K562 (cell line): ENCODE measurements around the gene RNF152. TPM values are rescaled to one million over a fixed set of nuclear protein-coding genes. Genes with fewer than 3 reads are reported as not detected.

Source experiments
- ATAC-seq: fragments of 200-7000 bp; cut with Tn5 transposase; 3 replicates; pipeline ENCODE4 v1.9.1; 2020; ENCODE audit warnings: moderate library complexity
- BruUV-seq: library from RNA; stranded (reverse); fragments of 400-500 nt; replicated peaks from 2 replicates; lab custom pipeline; 2021; lab: Mats Ljungman, UMichigan
- CTCF ChIA-PET: fragments of 300-600 bp; formaldehyde crosslinking; extraction: SDS; loops from one replicate; lab custom pipeline; 2021; ENCODE audit warnings: low intra/inter-chr PET ratio; lab: Yijun Ruan, JAX
- POLR2A ChIA-PET: fragments of 300-600, 350-650 bp; sonication (Branson Sonifier 250); formaldehyde crosslinking; extraction: SDS; loops from one replicate; lab custom pipeline; 2021; ENCODE audit warnings: antibody characterized with exemption, inconsistent platforms; lab: Yijun Ruan, JAX
- DNase-seq, 4 experiments: peaks; one replicate each; pipeline versions ENCODE4 v3.0.0 to v3.0.0-alpha.2; 2011 to 2018; ENCODE audit warnings: low spot score in 3 of 4, mixed read lengths in 3 of 4; ENCODE audit errors: extremely low read depth in 1 of 4
- FAIRE-seq: peaks from 2 replicates; lab custom pipeline; 2011; peaks lifted over from hg19 to GRCh38; lab: Jason Lieb, UNC
- H2AFZ ChIP-seq: 2 replicates; pipeline ENCODE4 v1.6.0; 2011; ENCODE audit warnings: low read depth, low read length, control low read depth, inconsistent platforms
- H3K27ac ChIP-seq: fragments of 200-600 bp; 3 replicates; pipeline ENCODE4 v1.8.0; 2011; ENCODE audit warnings: low read depth, mild to moderate bottlenecking, control low read depth, inconsistent platforms, low read length, moderate library complexity, mixed read lengths; ENCODE audit errors: extremely low read depth
- H3K27me3 ChIP-seq, 2 experiments: fragments of 300-600 bp in 1 of 2; 2 replicates in 1 of 2; 3 replicates in 1 of 2; pipeline versions ENCODE4 v1.6.0 to v1.8.0; 2011; ENCODE audit warnings: inconsistent platforms in 2 of 2, low read length in 2 of 2, mild to moderate bottlenecking in 1 of 2, mixed read lengths in 1 of 2, moderate library complexity in 1 of 2; ENCODE audit not compliant: control insufficient read depth in 2 of 2, insufficient read depth in 2 of 2
- H3K36me3 ChIP-seq: fragments of 300-600 bp; 3 replicates; pipeline ENCODE4 v1.8.0; 2011; ENCODE audit warnings: mild to moderate bottlenecking, low read length, inconsistent platforms; ENCODE audit not compliant: control insufficient read depth, insufficient read depth
- H3K4me1 ChIP-seq, 2 experiments: fragments of 200-600 bp in 1 of 2; replicated peaks in 1 of 2; 2 replicates in 1 of 2; 3 replicates in 1 of 2; pipeline versions ENCODE4 v1.5.1 to v1.8.0; 2011; ENCODE audit warnings: inconsistent platforms in 2 of 2, low read length in 2 of 2, mild to moderate bottlenecking in 1 of 2, mixed read lengths in 1 of 2, moderate library complexity in 1 of 2; ENCODE audit not compliant: control insufficient read depth in 2 of 2, insufficient read depth in 2 of 2
- H3K4me2 ChIP-seq: 2 replicates; pipeline ENCODE4 v1.6.1; 2011; ENCODE audit warnings: low read length, control low read depth, inconsistent platforms, mixed read lengths; ENCODE audit not compliant: insufficient read depth
- H3K4me3 ChIP-seq: fragments of 200-600 bp; sonication (generic), shearing (Covaris generic); 2 replicates; pipeline ENCODE4 v1.5.1; 2016; ENCODE audit warnings: control low read depth, inconsistent platforms
- H3K79me2 ChIP-seq: fragments of 200-600 bp; 3 replicates; pipeline ENCODE4 v1.8.0; 2011; ENCODE audit warnings: low read length, inconsistent platforms; ENCODE audit not compliant: control insufficient read depth, insufficient read depth
- H3K9ac ChIP-seq, 2 experiments: 2 replicates each; pipeline versions ENCODE4 v1.6.0 to v1.6.1; 2011; ENCODE audit warnings: low read depth in 2 of 2, low read length in 2 of 2, control low read depth in 1 of 2, inconsistent platforms in 1 of 2, mild to moderate bottlenecking in 1 of 2, mixed read lengths in 1 of 2; ENCODE audit not compliant: insufficient read depth in 1 of 2
- H3K9me1 ChIP-seq: one replicate; pipeline ENCODE4 v1.6.0; 2011; ENCODE audit warnings: inconsistent platforms, mild to moderate bottlenecking, low read length, moderate library complexity; ENCODE audit not compliant: control insufficient read depth, insufficient read depth
- H3K9me3 ChIP-seq: replicated peaks from 2 replicates; pipeline ENCODE4 v1.5.1; 2011; ENCODE audit warnings: low read depth, low read length, inconsistent platforms; ENCODE audit not compliant: control insufficient read depth, insufficient read depth
- H4K20me1 ChIP-seq: replicated peaks from 2 replicates; pipeline ENCODE4 v1.6.1; 2011; ENCODE audit warnings: low read length, inconsistent platforms, mixed read lengths; ENCODE audit not compliant: control insufficient read depth, insufficient read depth
- BCOR ChIP-seq: fragments of 450-650 bp; IDR thresholded peaks from 2 replicates; pipeline ENCODE4 v1.6.1; 2016
- CBFA2T2 ChIP-seq: fragments of 450-650 bp; conservative IDR thresholded peaks from 2 replicates; pipeline ENCODE4 v1.6.1; 2017; ENCODE audit warnings: mild to moderate bottlenecking
- COPS2 ChIP-seq: fragments of 450-650 bp; conservative IDR thresholded peaks from 2 replicates; pipeline ENCODE4 v1.6.1; 2016; ENCODE audit warnings: mild to moderate bottlenecking, moderate library complexity
- FOXJ2 ChIP-seq: fragments of 200-800 bp; sonication (Bioruptor generic); IDR thresholded peaks from 2 replicates; pipeline ENCODE4 v1.6.1; 2016; ENCODE audit warnings: missing genetic modification characterization, missing compliant biosample characterization
- HMBOX1 ChIP-seq: sonication (generic); IDR thresholded peaks from 2 replicates; pipeline ENCODE4 v1.6.1; 2016
- HNRNPUL1 ChIP-seq: fragments of 200-400 bp; formaldehyde crosslinking; IDR thresholded peaks from 2 replicates; pipeline ENCODE4 v1.6.1; 2017; ENCODE audit warnings: low read length
- LCOR ChIP-seq: sonication (generic); formaldehyde crosslinking; IDR thresholded peaks from 2 replicates; pipeline ENCODE4 v1.8.0; 2022; ENCODE audit warnings: mild to moderate bottlenecking, missing genetic modification reagents
- NBN ChIP-seq: fragments of 450-650 bp; IDR thresholded peaks from 2 replicates; pipeline ENCODE4 v1.6.1; 2016; ENCODE audit warnings: low read depth, mild to moderate bottlenecking
- RBM15 ChIP-seq: fragments of 200-400 bp; formaldehyde crosslinking; IDR thresholded peaks from 2 replicates; pipeline ENCODE4 v1.6.1; 2018; ENCODE audit warnings: mild to moderate bottlenecking, low read length, moderate library complexity; ENCODE audit not compliant: insufficient read depth
- SPI1 ChIP-seq: IDR thresholded peaks from 2 replicates; pipeline ENCODE4 v1.6.1; 2011; ENCODE audit warnings: low read depth, low read length, control low read depth, borderline replicate concordance
- TEAD2 ChIP-seq: fragments of 450-650 bp; IDR thresholded peaks from 2 replicates; pipeline ENCODE4 v1.6.1; 2016; ENCODE audit warnings: missing genetic modification characterization, control low read depth, missing compliant biosample characterization
- THRB ChIP-seq: fragments of 450-650 bp; formaldehyde crosslinking; conservative IDR thresholded peaks from 2 replicates; pipeline ENCODE4 v1.4.0; 2022; ENCODE audit warnings: mild to moderate bottlenecking, missing genetic modification characterization
- VEZF1 ChIP-seq: fragments of 200-800 bp; sonication (Bioruptor generic); IDR thresholded peaks from 2 replicates; pipeline ENCODE4 v1.6.1; 2017; ENCODE audit warnings: missing genetic modification characterization, missing compliant biosample characterization
- ZFPM2 ChIP-seq: fragments of 250-450 bp; sonication (Bioruptor Pico); IDR thresholded peaks from 2 replicates; pipeline ENCODE4 v1.5.1; 2022; ENCODE audit warnings: mild to moderate bottlenecking
- ZNF699 ChIP-seq: fragments of 250-450 bp; sonication (Bioruptor Pico); IDR thresholded peaks from 2 replicates; pipeline ENCODE4 v1.8.0; 2021; ENCODE audit warnings: mild to moderate bottlenecking, moderate library complexity; ENCODE audit not compliant: insufficient replicate concordance
- ZNF75A ChIP-seq: fragments of 450-650 bp; formaldehyde crosslinking; IDR thresholded peaks from 2 replicates; pipeline ENCODE4 v1.4.0; 2020; ENCODE audit warnings: mild to moderate bottlenecking
- WGBS: fragments of 100-300 bp; shearing (Covaris generic); methylation state at CpG from one replicate; pipeline ENCODE4 v1.1.6; 2016; ENCODE audit warnings: low coverage, mixed read lengths; ENCODE audit not compliant: insufficient coverage; ENCODE audit errors: missing lambda C conversion rate; 5-methylcytosine and 5-hydroxymethylcytosine counted together
- in situ Hi-C: fragments of 300-500 bp; cut with MboI; formaldehyde crosslinking; loops from 4 replicates; pipeline ENCODE4 v1.15.0; 2018; ENCODE audit warnings: inconsistent platforms, mixed read lengths
- intact Hi-C: fragments of 100-400 bp; cut with micrococcal nuclease; formaldehyde crosslinking; loops from 2 replicates; pipeline ENCODE4 v1.14.2; 2022
- polyA plus RNA-seq, 8 experiments: library from polyadenylated mRNA; depleted of rRNA in 4 of 8; stranded (reverse) in 5 of 8; unstranded in 3 of 8; fragments of >200 nt; fragmentation: Nextera tagmentation in 2 of 8; fragmentation: Illumina TruSeq in 1 of 8; extraction: Ambion mirVana in 2 of 8; extraction: Trizol in 1 of 8; gene quantifications; 2 replicates each; pipeline versions ENCODE4 v1.2.1 to v1.2.3, GENCODE V29; 2011 to 2014; ENCODE audit warnings: inconsistent platforms in 1 of 8, missing spikeins in 1 of 8
- total RNA-seq, 7 experiments: library from RNA; depleted of rRNA in 6 of 7; stranded (reverse); fragments of >200 nt in 6 of 7; fragmentation: Illumina TruSeq in 2 of 7; extraction: Trizol in 2 of 7; gene quantifications; 2 replicates each; pipeline versions ENCODE4 v1.2.1 to v1.2.3, GENCODE V29; 2011 to 2021; ENCODE audit warnings: low replicate concordance in 1 of 7

Gene RNF152
- total and polyA plus RNA-seq, 9 of the 15 experiments (the other 6 are each of a cell fraction or from before 2014, with no cell fraction given): 0.04 to 0.05 TPM; not detected in 7

GRCh38 chr18:61882296-61883004 is 10.4 kb downstream of the RNF152 start (continued):
- TF ChIP-seq LCOR (CRISPR knock-in tag): no peak
- TF ChIP-seq RBM15: no peak
- TF ChIP-seq HMBOX1: no peak
- no peak for TF ChIP-seq NBN
- TF ChIP-seq THRB (CRISPR knock-in tag): no peak
- no peak for TF ChIP-seq COPS2
- no peak for TF ChIP-seq HNRNPUL1

GRCh38 chr18:61876899-61877298 is 15.9 kb downstream of the RNF152 start:
- H3K27ac ChIP-seq: no peak overlapping the region
- ChIA-PET POLR2A (no interaction called here), CTCF (no interaction called here)
- no peaks in the 10 kb centered on the region for H3K36me3 ChIP-seq
- 2% methylated on average over 4 of the region's 4 CpGs for WGBS
- H3K4me2 ChIP-seq: no peak overlapping the region
- H3K4me3 ChIP-seq: no peak overlapping the region
- DNase-seq (no peak), FAIRE-seq (no peak), ATAC-seq (no peak)
- no TSS peak for BruUV-seq
- H3K9me3 ChIP-seq: no peaks in the 10 kb centered on the region
- H3K9me1 ChIP-seq: no peaks in the 10 kb centered on the region
- H3K79me2 ChIP-seq: no peaks in the 10 kb centered on the region
- H3K9ac ChIP-seq: no peak overlapping the region
- in situ Hi-C loops (no loop called here), intact Hi-C loops (no loop called here)
- no peaks in the 10 kb centered on the region for H3K27me3 ChIP-seq
- H2AFZ ChIP-seq: no peak overlapping the region
- no peaks in the 10 kb centered on the region for H3K4me1 ChIP-seq
- H4K20me1 ChIP-seq: no peaks in the 10 kb centered on the region
- no peak for TF ChIP-seq ZNF699 (CRISPR knock-in tag)
- TF ChIP-seq FOXJ2: no peak
- no peak for TF ChIP-seq VEZF1
- no peak for TF ChIP-seq SPI1
- no peak for TF ChIP-seq CBFA2T2
- no peak for TF ChIP-seq ZNF75A (CRISPR knock-in tag)
- TF ChIP-seq TEAD2 (tag): no peak
- no peak for TF ChIP-seq ZFPM2
- no peak for TF ChIP-seq BCOR
